GM19238 (cell line): ENCODE data around the gene IER5L.

ENCODE experiments used
- DNase-seq: peaks from one replicate; pipeline ENCODE4 v3.0.0; 2011; ENCODE audit warnings: low spot score; ENCODE audit not compliant: insufficient read length

The IER5L gene

DNA sequence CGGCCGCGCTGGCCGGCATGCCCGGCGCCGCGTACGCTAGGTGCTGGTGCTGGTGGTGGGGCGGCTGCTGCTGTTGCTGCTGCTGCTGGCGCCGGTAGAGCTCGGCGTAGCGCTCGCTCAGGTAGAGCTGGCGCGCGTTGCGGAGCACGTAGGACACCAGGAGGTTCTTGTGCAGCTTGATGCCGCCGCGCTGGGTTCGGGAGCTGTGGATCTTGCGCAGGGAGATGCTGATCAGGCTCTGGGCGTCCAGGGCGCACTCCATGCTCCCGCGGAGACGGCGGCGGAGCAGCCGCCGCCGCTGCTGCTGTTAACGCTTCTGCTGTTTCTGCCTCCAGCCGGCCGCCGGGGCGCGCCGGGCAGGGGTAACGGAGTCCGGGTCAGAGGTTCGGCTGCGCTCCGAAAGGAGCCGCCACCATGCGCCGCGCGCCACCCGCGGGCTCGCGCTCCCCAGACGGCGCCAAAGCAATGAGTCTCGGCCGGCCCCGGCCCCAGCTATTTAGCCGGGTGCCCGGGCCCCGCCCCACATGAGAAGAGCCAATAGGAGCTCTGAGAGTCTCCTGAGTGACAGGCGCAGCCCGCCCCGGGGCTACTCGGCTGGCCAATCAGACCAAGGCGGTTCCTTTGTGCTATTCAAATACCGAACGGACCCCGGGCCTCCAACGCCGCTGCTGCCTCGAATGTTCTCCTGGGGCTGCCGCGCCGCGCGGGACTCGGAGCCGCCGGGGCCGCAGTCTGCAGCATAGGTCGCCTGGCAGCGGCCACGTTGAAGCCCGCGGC, at the start of gene IER5L:
Gene IER5L, minus strand, starts transcription at position 471 of the 777 bp plus-strand sequence. Its CDS starts 209 bp downstream, at position 262.
- peak; percentile 99 for DNase-seq

DNA sequence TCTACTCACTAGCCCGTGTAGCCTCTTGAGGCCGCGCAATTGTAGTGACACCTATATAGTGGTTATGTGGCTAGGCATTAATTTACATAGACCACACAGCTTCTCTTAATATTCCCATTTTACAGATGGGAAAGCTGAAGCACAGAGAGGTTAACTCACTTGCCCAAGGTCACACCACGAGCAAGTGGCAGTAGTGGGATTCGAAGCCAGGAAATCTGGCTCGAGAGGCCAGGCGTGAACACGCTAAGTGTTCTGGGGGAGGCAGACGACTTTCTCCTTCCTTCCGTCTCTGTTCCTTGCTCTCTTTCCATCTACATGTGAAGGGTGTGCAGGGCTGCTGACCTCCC, 49.8 kb upstream of the IER5L start:
- no peak for DNase-seq

DNA sequence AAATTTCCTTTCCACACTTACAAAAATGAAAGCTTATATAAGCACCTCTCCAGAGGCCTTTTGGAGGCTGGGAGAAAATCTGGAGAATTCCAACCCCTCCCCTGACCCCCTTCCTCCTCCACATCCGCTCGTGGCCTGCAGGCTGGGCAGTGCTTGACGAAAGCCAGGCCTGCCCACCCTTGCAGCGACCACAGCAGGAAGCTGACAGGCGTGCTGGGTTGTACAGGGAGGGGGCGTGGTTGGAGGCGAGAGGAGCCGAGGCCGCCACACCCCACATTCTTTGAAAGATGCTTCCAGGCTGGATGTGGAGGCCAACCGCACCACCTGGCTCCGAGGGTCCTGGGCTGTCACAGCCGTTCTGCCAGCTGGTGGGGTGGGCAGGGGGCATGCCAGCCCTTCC, 47.8 kb upstream of the IER5L start:
- DNase-seq = no peak

DNA sequence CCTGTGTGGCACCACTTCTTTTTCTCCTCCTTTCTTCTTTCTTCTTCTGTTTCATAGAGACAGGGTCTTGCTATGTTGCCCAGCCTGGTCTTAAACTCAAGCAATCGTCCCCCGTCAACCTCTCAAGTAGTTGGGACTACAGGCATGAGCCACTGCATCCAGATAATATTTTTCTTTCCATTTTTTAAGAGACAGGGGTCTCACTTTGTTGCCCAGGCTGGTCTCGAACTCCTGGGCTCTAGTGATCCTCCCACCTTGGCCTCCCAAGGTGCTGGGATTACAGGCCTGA, 47.4 kb upstream of the IER5L start:
- DNase-seq = no peak

DNA sequence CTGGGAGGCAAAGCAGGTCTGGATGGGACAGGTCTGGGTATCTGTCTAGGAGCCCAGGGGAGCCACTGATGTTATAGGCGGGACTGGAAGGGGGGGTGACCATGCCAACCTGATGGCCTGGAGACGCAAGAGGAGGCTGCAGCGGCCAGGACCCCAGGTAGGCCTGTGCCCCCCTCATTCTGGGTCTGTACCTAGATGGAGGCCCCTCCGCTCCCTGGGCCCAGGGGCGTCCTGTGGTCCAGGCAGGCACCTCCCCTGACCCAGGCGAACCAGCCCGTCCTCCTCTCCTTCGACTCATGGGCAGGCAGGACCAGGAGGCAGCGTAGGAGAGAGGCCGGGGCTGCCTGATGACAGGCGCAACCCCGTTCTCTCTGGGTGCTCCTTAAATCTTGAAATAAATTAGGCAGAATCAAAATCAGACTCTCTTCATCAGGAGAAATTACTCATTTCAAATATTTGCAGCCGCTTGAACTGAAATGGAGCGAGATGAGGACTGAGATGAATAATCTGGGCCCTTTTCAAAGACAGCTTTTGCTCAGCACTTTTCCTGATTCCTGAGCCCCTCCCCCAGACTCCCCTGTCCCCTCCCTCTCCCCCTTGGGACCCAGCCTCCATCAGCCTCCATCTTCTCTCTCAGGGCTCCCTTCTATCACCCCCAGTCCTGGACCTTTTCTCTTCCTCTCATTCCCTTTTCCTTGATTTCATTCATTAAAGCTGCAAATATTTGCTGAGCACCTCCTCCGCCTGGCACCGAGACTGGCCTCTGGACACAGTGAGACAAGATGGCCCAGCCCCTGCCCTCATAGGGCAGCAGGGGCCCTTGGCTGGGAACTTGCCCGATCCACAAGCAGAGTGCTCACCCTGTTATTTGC, 46.8 kb upstream of the IER5L start:
- DNase-seq = no peak

DNA sequence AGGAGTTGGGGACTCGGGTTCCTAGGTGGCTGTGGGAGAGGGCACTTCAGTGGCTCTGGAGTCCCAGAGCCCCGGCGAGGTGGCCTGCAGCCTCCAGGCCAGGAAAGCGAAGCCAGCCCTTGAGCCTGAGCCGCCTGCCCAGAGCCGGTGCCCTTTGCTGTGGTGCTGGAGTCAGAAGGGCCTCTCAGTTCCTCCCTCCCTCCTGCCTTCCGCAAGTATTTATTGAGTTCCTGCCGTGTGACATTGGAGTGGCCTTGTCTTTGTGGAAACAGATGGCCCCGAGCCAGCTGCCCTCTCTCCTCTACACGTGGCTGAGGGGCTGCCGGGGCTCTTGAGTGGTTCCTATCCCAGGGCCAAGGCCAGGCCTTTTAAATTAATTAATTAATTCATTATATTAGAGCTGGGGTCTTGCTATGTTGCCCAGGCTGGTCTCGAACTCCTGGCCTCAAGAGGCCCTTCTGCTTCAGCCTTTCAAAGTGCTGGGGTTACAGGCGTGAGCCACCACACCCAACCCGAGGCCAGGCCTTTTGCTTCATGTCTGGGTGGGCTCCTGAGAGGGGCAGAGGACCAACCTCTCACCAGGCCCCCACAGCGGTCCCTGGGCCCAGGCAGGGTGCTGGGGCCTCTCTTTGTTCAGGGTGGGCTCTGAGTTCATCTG, 45.6 kb upstream of the IER5L start:
- DNase-seq = no peak

DNA sequence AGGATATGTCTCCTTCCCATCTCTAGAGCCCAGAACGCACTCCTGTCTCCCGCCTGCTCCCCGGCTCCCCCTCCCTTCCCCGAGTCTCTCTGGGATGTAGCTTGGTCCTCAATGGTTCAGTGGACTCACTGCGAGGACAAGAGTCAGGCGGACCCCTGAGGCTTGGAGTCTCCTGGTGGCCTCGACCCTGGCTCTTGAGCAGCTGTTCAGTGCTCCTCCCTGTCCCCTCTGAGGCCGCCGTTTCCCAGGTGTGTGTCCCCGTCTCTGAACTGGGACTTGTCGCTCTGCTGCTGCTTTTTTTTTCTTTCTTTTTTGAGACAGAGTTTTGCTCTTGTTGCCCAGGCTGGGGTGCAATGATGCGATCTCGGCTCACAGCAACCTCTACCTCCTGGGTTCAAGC, 44.8 kb upstream of the IER5L start:
- no peak for DNase-seq

DNA sequence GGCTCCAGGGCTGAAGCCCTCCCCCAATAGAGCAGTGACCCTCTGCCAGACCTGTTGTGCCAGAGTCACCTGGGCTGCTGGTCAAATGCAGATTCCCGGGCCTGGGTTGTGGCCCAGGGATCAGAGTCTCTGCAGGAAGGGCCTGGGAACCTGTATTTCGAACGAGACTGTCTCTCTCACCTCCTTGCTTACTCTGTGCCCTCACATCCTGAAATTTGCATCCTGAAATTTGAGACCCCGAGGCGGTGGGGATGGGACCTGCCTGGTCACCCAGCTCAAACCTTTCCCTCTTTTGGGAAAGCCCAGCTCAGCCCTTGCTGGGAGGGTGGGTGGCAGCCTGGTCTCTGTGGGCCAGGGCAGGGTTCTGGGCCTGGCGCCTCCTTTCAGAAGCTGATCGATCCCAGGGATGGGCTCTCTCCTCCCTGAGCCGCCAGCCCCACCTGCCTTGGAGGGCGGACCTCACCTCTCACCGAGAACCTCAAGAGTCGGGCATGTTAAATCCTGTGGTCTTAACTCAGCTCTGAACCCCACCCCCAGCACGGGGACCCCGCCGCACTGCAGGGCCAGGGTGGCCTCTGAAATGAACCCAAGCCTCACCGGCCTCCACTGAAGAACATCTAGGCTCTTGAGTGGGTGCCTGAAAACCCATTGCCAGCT, 44.0 kb upstream of the IER5L start:
- DNase-seq = no peak

DNA sequence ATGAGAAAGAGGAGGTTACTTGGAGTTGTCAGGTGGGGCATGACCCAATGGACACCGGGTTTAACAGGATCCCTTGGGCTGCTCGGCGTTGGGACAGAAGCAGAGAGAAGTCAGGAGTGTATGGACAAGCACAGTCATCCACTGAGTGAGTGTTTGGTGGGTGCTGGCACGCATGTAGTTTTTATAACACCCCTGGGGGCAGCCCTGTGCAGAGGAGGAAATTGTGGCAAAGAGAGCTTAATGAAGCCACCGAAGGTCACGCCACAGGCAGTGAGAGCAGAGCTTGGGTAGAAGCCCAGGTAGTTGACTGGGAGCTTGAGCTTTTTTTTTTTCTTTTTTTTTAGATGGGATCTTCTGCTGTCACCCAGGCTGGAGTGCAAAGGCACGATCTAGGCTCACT, 43.2 kb upstream of the IER5L start:
- no peak for DNase-seq

DNA sequence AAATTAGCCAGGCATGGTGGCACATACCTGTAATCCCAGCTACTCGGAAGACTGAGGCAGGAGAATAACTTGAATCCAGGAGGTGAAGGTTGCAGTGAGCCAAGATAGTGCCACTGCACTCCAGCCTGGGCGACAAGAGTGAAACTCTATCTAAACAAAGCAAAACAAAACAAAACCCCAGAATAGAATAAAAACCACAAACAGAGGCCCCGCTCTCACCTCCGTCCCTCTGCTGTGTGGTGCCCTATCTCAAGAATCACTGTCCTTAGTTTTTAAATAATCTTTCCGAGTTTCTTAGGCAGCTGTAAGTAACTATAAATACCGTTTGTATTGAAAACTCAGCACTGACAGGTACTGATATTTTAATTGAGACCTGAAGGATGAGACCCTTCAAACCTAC, 42.7 kb upstream of the IER5L start:
- no peak for DNase-seq

DNA sequence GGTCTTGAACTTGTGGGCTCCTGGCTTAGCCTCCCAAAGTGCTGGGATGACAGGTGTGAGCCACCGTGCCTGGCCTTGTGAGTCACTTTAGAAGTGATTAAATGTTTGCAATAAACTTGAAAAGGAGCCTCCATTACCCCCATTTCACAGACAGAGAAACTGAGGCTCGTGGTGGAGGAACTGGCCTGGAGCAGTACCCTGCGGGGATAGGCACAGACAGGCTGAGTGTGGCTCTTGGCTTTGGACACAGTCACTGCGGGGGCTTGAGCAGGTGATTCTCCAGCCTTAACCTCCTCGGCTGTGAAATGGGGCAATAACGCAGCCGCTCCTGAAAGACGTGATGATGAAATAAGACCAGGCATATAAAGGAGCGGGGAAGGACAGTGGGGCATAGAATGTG, 40.9 kb upstream of the IER5L start:
- DNase-seq = no peak

DNA sequence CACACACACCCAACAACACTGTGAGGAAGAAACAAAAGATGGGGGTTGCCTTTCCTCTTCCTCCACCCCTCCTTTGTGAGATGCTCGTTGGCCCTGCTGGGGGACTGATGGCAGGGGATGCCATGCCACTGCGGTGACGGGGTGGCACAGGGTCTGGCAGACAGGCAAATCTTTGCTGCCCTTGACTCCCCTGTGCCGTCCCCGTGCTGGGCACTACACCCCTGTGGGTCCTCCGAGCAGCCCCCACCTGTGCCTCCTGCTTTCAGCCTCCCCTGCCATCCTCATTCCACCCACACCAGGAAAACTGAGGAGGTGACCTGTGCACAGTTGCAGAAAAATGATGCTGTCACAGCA, 40.2 kb upstream of the IER5L start:
- DNase-seq = no peak

DNA sequence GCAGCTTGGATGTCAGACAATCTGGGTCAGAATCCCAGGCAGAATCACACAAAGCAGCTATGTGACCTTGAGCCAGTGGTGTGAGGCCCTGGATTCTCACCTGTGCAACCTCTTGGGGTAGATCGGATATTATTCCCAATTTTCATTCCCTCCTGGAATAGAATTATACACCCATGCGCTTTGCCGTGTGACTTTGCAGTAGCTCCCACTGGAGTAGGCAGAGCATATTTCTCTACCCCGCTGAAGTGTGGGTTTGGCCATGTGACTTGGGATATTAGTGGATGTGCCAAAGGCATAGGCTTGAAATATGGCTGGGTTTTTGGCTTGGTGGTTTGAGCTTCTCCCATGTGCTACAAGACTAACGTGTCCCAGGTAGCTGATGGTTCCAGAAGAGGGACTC, 35.5 kb upstream of the IER5L start:
- DNase-seq = no peak

DNA sequence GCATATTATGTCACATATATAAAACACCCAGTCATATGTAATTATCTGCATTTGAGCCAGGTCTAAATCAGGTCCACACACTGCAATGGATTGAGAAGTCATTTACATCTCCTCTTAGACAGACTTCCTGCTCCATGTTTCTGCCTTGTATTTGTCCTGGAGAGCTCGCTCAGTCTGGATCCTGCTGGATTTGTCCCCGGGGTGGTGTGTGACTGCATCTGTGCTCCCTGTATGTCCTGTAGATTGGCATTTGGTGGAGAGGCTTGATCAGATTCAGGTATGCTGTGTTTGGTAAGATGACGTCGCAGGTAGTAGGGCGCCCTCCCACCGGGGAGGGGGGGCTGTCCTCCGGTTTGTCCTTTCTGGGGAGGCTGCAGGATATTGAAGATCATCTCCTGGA, 33.6 kb upstream of the IER5L start:
- no peak for DNase-seq

DNA sequence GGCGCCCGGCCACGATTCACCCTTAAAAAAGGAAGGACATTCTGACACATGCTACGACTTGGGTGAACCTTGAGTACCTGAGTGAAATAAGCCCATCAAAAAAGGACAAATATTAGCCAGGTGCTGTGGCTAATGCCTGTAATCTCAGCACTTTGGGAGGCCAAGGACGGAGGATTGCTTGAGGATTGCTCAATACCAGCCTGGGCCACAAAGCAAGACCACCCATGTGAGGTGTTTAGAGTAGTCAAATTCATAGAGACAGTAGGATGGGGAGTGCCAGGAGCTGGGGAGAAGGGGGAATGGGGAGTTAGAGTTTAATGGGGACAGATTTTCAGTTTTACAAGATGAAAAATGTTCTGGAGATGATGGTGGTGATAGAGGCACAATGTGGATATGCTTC, 32.1 kb upstream of the IER5L start:
- DNase-seq = no peak

DNA sequence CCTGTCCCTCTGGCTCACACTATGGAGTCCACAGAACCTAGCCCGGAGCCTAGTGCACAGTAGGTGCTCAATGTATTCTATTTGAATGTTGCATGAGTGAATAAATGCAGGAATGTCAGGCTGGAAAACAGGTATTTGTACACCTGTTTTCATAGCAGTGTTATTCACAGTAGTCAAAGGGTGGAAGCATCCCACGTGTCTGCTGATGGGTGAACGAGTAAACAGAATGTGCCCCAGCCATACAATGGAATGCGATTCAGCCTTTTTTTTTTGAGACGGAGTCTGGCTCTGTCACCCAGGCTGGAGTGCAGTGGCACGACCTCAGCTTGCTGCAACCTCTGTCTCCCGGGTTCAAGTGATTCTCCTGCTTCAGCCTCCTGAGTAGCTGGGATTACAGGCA, 31.5 kb upstream of the IER5L start:
- DNase-seq = no peak

DNA sequence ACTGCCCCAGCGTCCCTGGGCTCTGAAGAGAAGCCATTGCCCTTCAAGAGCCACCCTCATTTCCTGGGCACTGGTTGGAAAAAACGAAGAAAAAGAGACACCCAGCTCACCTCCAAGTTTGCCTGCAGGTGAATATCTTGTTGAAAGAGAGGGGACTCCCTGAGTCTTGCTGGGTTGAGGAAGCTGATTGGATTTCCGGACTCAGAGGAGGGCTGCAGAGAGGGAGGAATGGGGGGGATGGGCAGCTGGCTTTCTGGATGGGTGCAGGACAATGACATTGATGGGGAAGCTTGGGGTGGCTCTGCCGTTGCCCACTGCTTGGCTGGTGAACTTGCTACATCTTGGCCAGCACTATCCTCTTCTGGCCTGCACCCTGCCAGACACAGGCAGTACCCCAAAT, 31.0 kb upstream of the IER5L start:
- no peak for DNase-seq

DNA sequence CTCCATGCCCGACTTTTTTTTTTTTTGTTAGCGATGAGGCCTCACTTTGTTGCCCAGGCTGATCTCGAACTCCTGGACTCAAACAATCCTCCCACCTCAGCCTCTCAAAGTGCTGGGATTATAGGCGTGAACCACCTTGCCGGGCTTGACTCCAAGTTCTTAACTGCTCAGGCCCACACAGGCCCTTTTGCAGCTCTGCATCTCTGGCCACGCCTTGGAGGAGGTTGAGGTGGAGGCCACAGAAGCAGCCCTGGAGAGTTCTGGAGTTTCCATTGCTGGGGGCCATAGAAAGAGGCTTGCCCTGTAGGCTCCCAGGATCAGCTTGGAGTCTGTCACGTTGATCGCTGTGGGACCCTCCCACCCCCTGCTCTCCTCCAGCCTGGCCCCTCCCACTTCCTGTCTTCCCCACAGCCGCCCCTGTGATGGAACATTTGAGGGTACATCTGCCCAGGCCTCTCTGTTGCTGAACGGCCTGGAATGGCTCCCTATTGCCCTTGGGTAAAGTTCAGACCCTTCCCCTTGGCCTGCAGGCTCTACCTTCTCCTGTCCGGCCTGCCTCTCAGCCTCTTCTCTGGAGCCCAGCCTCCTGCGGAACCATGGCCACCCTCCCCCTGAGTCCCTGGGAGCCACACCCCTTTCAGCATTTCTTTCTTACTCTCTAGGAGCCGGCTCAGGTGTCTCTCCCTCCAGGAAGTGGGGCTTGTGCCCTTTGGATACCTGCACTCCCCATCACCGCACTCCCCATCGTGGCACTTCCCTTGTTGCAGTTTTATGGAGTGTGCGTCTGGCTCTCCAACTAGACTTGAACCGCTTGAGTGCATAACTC, 30.4 kb upstream of the IER5L start:
- no peak for DNase-seq

DNA sequence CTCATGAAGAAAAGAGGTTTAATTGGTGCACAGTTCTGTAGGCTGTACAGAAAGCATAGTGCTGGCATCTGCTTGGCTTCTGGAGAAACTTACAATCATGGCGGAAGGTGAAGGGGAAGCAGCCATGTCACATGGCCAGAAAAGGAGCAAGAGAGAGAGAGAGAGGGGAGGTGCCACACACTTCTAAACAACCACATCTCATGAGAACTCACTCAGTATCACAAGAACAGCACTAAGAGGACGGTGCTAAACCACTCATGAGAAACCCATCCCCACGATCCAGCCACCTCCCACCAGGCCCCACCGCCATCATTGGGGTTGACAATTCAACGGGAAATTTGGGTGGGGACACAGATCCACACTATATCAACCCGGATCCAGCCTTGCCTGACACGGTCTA, 28.8 kb upstream of the IER5L start:
- DNase-seq = no peak

DNA sequence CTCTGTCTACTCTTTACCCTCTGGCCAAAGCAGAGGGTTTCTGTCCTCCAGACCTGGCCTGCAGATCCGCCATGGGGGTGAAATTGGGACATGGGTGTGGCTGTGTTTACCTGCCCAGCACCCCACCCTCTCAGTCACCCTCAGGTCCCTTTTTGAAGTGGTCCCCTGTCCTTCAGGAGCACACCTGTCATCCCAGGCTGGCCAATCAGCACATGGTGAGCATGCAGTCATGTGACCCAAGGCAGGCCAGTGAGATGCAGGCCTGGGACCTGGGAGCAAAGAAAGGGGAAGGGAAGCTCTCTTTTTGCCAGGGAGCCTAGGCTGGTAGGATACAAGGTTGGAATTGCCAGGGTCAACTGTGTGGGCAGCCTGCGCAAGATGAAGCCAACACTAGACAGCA, 28.3 kb upstream of the IER5L start:
- no peak for DNase-seq

DNA sequence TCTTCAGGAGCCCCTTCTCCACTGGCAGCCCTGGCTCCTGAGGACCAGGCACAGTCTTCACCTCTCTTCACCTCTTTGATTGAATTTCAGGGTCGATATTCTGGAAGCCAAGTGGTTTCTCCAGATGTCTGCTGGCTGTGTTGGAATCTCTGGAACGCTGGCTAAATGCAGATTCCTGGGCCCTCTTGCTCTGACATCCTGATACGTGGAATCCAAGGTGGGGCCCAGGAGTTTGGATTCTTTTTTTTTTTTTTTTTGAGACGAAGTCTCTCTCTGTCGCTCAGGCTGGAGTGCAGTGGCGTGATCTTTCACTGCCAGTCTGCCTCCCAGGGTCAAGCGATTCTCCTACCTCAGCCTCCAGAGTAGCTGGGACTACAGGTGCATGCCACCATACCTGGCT, 26.8 kb upstream of the IER5L start:
- no peak for DNase-seq
